Activated T-cell treated with anti-CD3 and anti-CD28 coated beads for 4 hours (primary cell): ENCODE results near the gene GRWD1.

Source experiments
- DNase-seq: peaks from one replicate; pipeline ENCODE4 v3.0.0-alpha.2; 2020

The GRWD1 gene

GRCh38 chr19:48428670-48429069 is 17.1 kb upstream of the GRWD1 start:
- DNase-seq = no peak

- no peak for DNase-seq
These were observed 12.4 kb upstream of the GRWD1 start for GRCh38 chr19:48433337-48433736.

- DNase-seq = no peak
These were observed 9.2 kb upstream of the GRWD1 start for GRCh38 chr19:48436586-48436985.

GRCh38 chr19:48441360-48442050 is 4.3 kb upstream of the GRWD1 start:
- DNase-seq = no peak

- DNase-seq = no peak
These were observed 3.4 kb upstream of the GRWD1 start for GRCh38 chr19:48442116-48443035.

GRCh38 chr19:48443256-48443655 is 2.5 kb upstream of the GRWD1 start:
- DNase-seq = no peak

GRCh38 chr19:48443731-48444128 is 2.1 kb upstream of the GRWD1 start:
- no peak for DNase-seq

GRCh38 chr19:48444129-48444935 is 1.5 kb upstream of the GRWD1 start:
- no peak for DNase-seq

GRCh38 chr19:48444936-48445200 is 915 bp upstream of the GRWD1 start:
- no peak for DNase-seq

GRCh38 chr19:48445256-48445605 is 552 bp upstream of the GRWD1 start:
- no peak for DNase-seq

GRCh38 chr19:48446579-48446978 is 796 bp downstream of the GRWD1 start:
- no peak for DNase-seq

GRCh38 chr19:48448563-48448962 is 2.8 kb downstream of the GRWD1 start:
- DNase-seq = no peak

- no peak for DNase-seq
These were observed 4.7 kb downstream of the GRWD1 start for GRCh38 chr19:48450441-48450840.

GRCh38 chr19:48450863-48451262 is 5.1 kb downstream of the GRWD1 start:
- DNase-seq = no peak

- DNase-seq = no peak
These were observed 5.8 kb downstream of the GRWD1 start for GRCh38 chr19:48451624-48452023.

- no peak for DNase-seq
These were observed 6.8 kb downstream of the GRWD1 start for GRCh38 chr19:48452289-48453190.

GRCh38 chr19:48454150-48454730 is 8.5 kb downstream of the GRWD1 start:
- no peak for DNase-seq

- DNase-seq = no peak
These were observed 9.6 kb downstream of the GRWD1 start, which contains the start of gene KCNJ14 for GRCh38 chr19:48455171-48455907. Gene KCNJ14, plus strand, starts transcription at chr19:48455574. Its CDS starts 6,151 bp downstream, at chr19:48461725.

- no peak for DNase-seq
These were observed 10.3 kb downstream of the GRWD1 start for GRCh38 chr19:48455908-48456562.

GRCh38 chr19:48456864-48457263 is 11.1 kb downstream of the GRWD1 start:
- DNase-seq = no peak

- DNase-seq = no peak
These were observed 12.2 kb downstream of the GRWD1 start for GRCh38 chr19:48458016-48458415.
